ENCODE measurements around the gene NKD1. TPM values are rescaled to one million over a fixed set of nuclear protein-coding genes. Genes with fewer than 3 reads are reported as not detected.

NKD1 gene
- total and polyA plus RNA-seq, 2 experiments from 2014 or later = not detected

DNA sequence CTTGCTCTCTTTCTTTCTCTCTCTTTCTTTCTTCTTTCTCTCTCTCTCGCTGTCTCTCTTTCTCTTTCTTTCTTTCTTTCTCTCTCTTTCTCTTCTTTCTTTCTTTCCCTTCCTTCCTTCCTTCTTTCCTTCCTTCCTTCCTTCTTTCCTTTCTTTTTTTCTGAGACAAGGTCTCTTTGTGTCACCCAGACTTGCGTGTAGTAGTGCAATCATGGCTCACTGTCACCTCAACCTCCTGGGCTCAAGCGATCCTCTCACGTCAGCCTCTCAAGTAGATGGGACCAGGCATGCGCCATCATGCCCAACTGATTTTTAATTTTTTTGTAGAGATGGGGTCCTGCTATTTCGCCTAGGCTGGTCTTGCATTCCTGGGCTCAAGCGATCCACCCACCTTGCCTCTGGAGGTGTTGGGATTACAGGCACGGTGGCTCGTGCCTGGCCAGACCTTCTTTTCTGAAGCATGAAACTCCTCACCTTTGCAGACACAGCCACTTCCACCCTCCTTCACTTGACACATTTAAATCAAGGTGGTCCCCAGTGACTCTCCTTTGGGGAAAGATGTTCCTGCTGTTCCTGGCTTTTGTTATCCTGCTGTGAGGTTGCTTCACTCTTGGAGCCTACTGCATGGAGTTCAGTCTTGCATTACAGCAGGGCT, 26.8 kb upstream of the NKD1 start:
- WGBS, 2 experiments (ENCODE audit: low coverage in 1 of 2, low lambda C conversion rate in 2 of 2, missing lambda C conversion rate in 2 of 2) = 75 to 78% methylated on average over 9 of the region's 9 CpGs
- H2AFZ ChIP-seq = no peak overlapping the region
- H3K27ac ChIP-seq = no peak overlapping the region
- DNase-seq = no peak
- no peak overlapping the region for H3K9ac ChIP-seq
- no peaks in the 10 kb centered on the region for H3F3A ChIP-seq (ENCODE audit: insufficient read depth)
- H3K4me1 ChIP-seq (ENCODE audit: insufficient read depth) = no peaks in the 10 kb centered on the region
- in situ Hi-C loops (cut with MboI) = no loop called here
- TF ChIP-seq EZH2 (IDR thresholded peaks at IDR 0.05; ENCODE audit: insufficient read depth, poor library complexity, severe bottlenecking) = no peak
- TF ChIP-seq EZH2phosphoT487 (IDR thresholded peaks at IDR 0.05; ENCODE audit: insufficient read depth, low read depth) = no peak
- no peaks in the 10 kb centered on the region for H4K20me1 ChIP-seq (ENCODE audit: insufficient read depth)
- no peaks in the 10 kb centered on the region for H3K27me3 ChIP-seq (replicated peaks; ENCODE audit: insufficient read depth)
- no peak overlapping the region for H3K4me2 ChIP-seq (ENCODE audit: unreplicated experiment)
- no peaks in the 10 kb centered on the region for H3K79me2 ChIP-seq (ENCODE audit: insufficient read depth)
- H3K9me2 ChIP-seq (ENCODE audit: insufficient read depth) = no peaks in the 10 kb centered on the region
- H3K4me3 ChIP-seq = no peak overlapping the region
- H3K36me3 ChIP-seq (ENCODE audit: low read depth) = no peaks in the 10 kb centered on the region
- no peaks in the 10 kb centered on the region for H3K9me3 ChIP-seq (ENCODE audit: low read depth)

DNA sequence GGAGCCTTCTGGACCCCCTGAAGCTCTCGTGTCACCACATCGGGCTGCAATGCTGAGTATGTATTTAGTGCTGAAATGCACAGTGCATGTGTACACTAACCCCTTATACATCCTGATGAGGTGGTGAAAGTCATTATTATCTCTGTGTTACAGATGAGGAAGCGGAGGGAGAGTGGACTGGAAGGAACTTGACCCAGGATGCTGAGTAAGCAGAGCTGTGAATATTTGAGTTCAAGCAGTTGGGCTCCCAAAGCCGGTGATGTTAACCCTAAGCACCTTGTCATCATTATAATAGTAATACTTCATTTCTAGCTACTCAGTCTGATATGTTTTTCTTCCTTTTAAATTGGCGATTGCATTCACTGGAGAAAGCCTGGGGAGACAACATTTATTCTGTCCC, 25.9 kb upstream of the NKD1 start:
- no peak for DNase-seq
- no peaks in the 10 kb centered on the region for H3K4me1 ChIP-seq (ENCODE audit: insufficient read depth)
- in situ Hi-C loops (cut with MboI) = no loop called here
- no peaks in the 10 kb centered on the region for H3K27me3 ChIP-seq (replicated peaks; ENCODE audit: insufficient read depth)
- 61 to 63% methylated on average over 5 of the region's 5 CpGs for WGBS, 2 experiments (ENCODE audit: low coverage in 1 of 2, low lambda C conversion rate in 2 of 2, missing lambda C conversion rate in 2 of 2)
- H3K36me3 ChIP-seq (ENCODE audit: low read depth) = no peaks in the 10 kb centered on the region
- no peaks in the 10 kb centered on the region for H3K79me2 ChIP-seq (ENCODE audit: insufficient read depth)
- H3K9me3 ChIP-seq (ENCODE audit: low read depth) = no peaks in the 10 kb centered on the region
- TF ChIP-seq EZH2 (IDR thresholded peaks at IDR 0.05; ENCODE audit: insufficient read depth, poor library complexity, severe bottlenecking) (no peak), EZH2phosphoT487 (IDR thresholded peaks at IDR 0.05; ENCODE audit: insufficient read depth, low read depth) (no peak)
- H3K9ac ChIP-seq = no peak overlapping the region
- H3K27ac ChIP-seq = no peak overlapping the region
- no peak overlapping the region for H3K4me3 ChIP-seq
- no peak overlapping the region for H2AFZ ChIP-seq
- no peaks in the 10 kb centered on the region for H3F3A ChIP-seq (ENCODE audit: insufficient read depth)
- no peaks in the 10 kb centered on the region for H4K20me1 ChIP-seq (ENCODE audit: insufficient read depth)
- H3K4me2 ChIP-seq (ENCODE audit: unreplicated experiment) = no peak overlapping the region
- H3K9me2 ChIP-seq (ENCODE audit: insufficient read depth) = no peaks in the 10 kb centered on the region

DNA sequence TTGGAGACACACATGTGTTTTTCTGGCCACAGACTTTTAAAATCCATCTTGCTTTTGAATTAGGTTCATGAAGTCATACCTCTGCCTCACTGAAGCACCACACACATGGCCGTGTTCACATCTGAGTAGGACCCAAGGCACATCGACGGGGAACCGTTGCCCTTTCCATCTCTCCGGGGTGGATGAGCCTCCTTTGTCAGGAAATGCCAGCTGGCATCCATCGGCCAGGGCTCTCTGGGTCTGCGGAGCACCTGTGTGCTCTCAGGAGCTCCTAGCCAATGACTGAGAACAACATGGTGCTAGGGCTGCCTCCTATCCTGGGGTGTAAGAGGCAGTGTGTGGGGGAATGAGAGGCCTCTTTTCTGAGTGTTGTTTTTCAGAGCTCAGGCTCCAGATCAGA, 24.5 kb upstream of the NKD1 start:
- Histone ChIP-seq H3K4me2 (ENCODE audit: unreplicated experiment) (no peak overlapping the region), H3K9me2 (ENCODE audit: insufficient read depth) (no peaks in the 10 kb centered on the region), H2AFZ (no peak overlapping the region), H3K4me1 (ENCODE audit: insufficient read depth) (no peaks in the 10 kb centered on the region), H3K79me2 (ENCODE audit: insufficient read depth) (no peaks in the 10 kb centered on the region), H3K4me3 (no peak overlapping the region), H3K27me3 (replicated peaks; ENCODE audit: insufficient read depth) (no peaks in the 10 kb centered on the region), H4K20me1 (ENCODE audit: insufficient read depth) (no peaks in the 10 kb centered on the region), H3F3A (ENCODE audit: insufficient read depth) (no peaks in the 10 kb centered on the region), H3K27ac (no peak overlapping the region), H3K9ac (no peak overlapping the region), H3K36me3 (ENCODE audit: low read depth) (no peaks in the 10 kb centered on the region), H3K9me3 (ENCODE audit: low read depth) (no peaks in the 10 kb centered on the region)
- 67 to 70% methylated on average over 7 of the region's 7 CpGs for WGBS, 2 experiments (ENCODE audit: low coverage in 1 of 2, low lambda C conversion rate in 2 of 2, missing lambda C conversion rate in 2 of 2)
- no peak for DNase-seq
- in situ Hi-C loops (cut with MboI) = no loop called here
- TF ChIP-seq EZH2phosphoT487 (IDR thresholded peaks at IDR 0.05; ENCODE audit: insufficient read depth, low read depth) (no peak), EZH2 (IDR thresholded peaks at IDR 0.05; ENCODE audit: insufficient read depth, poor library complexity, severe bottlenecking) (no peak)

DNA sequence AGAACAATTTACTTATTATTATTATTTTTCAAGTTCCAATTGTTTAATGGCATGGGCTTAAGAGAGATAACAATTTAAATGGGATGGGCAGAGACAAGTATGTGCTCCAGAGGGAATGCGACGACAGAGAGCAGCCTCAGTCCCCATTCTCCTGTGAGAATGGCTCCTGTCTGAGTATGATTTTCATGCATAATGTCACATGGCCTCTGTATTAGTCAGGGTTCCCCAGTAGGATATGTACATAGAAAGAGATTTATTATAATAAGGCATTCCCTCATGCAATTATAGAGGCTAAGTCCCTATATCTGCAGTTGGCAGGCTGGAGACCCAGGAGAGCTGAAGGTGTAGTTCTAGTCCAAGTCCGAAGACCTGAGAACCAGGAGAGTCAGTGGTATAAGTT, 22.9 kb upstream of the NKD1 start:
- no peak for DNase-seq
- Histone ChIP-seq H3K79me2 (ENCODE audit: insufficient read depth) (no peaks in the 10 kb centered on the region), H3K4me2 (ENCODE audit: unreplicated experiment) (no peak overlapping the region), H3K27ac (no peak overlapping the region), H3K36me3 (ENCODE audit: low read depth) (no peaks in the 10 kb centered on the region), H2AFZ (no peak overlapping the region), H3K4me3 (no peak overlapping the region), H3K4me1 (ENCODE audit: insufficient read depth) (no peaks in the 10 kb centered on the region), H3K9ac (no peak overlapping the region), H3F3A (ENCODE audit: insufficient read depth) (no peaks in the 10 kb centered on the region), H3K27me3 (replicated peaks; ENCODE audit: insufficient read depth) (no peaks in the 10 kb centered on the region), H3K9me3 (ENCODE audit: low read depth) (no peaks in the 10 kb centered on the region), H4K20me1 (ENCODE audit: insufficient read depth) (no peaks in the 10 kb centered on the region), H3K9me2 (ENCODE audit: insufficient read depth) (no peaks in the 10 kb centered on the region)
- TF ChIP-seq EZH2 (IDR thresholded peaks at IDR 0.05; ENCODE audit: insufficient read depth, poor library complexity, severe bottlenecking) = no peak
- TF ChIP-seq EZH2phosphoT487 (IDR thresholded peaks at IDR 0.05; ENCODE audit: insufficient read depth, low read depth) = no peak
- in situ Hi-C loops (cut with MboI) = no loop called here
- 64 to 75% methylated on average over 3 of the region's 3 CpGs for WGBS, 2 experiments (ENCODE audit: low coverage in 1 of 2, low lambda C conversion rate in 2 of 2, missing lambda C conversion rate in 2 of 2)

DNA sequence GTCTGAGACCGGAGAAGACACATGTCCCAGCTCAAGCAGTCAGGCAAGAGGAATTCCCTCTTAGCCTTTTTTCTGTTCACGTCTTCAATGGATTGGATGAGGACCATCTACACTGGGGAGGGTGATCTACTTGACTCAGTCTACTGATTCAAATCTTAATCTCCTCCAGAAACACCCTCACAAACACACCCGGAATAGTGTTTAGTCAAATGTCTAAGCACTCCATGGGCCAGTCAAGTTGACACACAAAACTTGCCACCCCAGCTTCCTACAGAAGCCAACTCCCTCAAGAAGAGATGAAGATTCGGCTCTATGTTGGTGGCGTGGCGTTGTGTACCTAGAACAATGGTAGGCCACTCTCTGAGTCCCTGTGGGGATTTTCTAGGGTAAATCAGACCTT, 22.5 kb upstream of the NKD1 start:
- Histone ChIP-seq H3K4me3 (no peak overlapping the region), H4K20me1 (ENCODE audit: insufficient read depth) (no peaks in the 10 kb centered on the region), H3K9ac (no peak overlapping the region), H3K27ac (no peak overlapping the region), H3K9me2 (ENCODE audit: insufficient read depth) (no peaks in the 10 kb centered on the region), H3K27me3 (replicated peaks; ENCODE audit: insufficient read depth) (no peaks in the 10 kb centered on the region), H2AFZ (no peak overlapping the region), H3K36me3 (ENCODE audit: low read depth) (no peaks in the 10 kb centered on the region), H3K79me2 (ENCODE audit: insufficient read depth) (no peaks in the 10 kb centered on the region), H3K9me3 (ENCODE audit: low read depth) (no peaks in the 10 kb centered on the region), H3K4me2 (ENCODE audit: unreplicated experiment) (no peak overlapping the region), H3K4me1 (ENCODE audit: insufficient read depth) (no peaks in the 10 kb centered on the region), H3F3A (ENCODE audit: insufficient read depth) (no peaks in the 10 kb centered on the region)
- DNase-seq = no peak
- no peak for TF ChIP-seq EZH2phosphoT487 (IDR thresholded peaks at IDR 0.05; ENCODE audit: insufficient read depth, low read depth)
- TF ChIP-seq EZH2 (IDR thresholded peaks at IDR 0.05; ENCODE audit: insufficient read depth, poor library complexity, severe bottlenecking) = no peak
- 71 to 74% methylated on average over 6 of the region's 6 CpGs for WGBS, 2 experiments (ENCODE audit: low coverage in 1 of 2, low lambda C conversion rate in 2 of 2, missing lambda C conversion rate in 2 of 2)
- in situ Hi-C loops (cut with MboI) = no loop called here

Data from GM23248 (cell line).